AG04450 (cell line): ENCODE data around the gene AMBP. TPM values are rescaled to one million over a fixed set of nuclear protein-coding genes. Genes with fewer than 3 reads are reported as not detected.
"Not testable (repeated sequence)": the region's sequence is repeated elsewhere in the genome, so short reads cannot be mapped to it uniquely, and the experiment has no call there.

Experiments
- CTCF ChIA-PET: fragments of 300-600, 350-600 bp; formaldehyde crosslinking; extraction: SDS; loops from one replicate; lab custom pipeline; 2022; ENCODE audit warnings: antibody characterized with exemption, inconsistent platforms; lab: Charles Lee
- POLR2A ChIA-PET: fragments of 350-600 bp; formaldehyde crosslinking; extraction: SDS; loops from one replicate; lab custom pipeline; 2021; ENCODE audit warnings: antibody characterized with exemption, inconsistent platforms; lab: Yijun Ruan, JAX
- DNase-seq: peaks from one replicate; pipeline ENCODE4 v3.0.0-alpha.2; 2011; ENCODE audit warnings: low read depth, low spot score
- H3K27ac ChIP-seq: one replicate; pipeline ENCODE4 v1.5.1; 2012; ENCODE audit warnings: low read depth, low read length, control low read depth
- H3K27me3 ChIP-seq: one replicate; pipeline ENCODE4 v1.6.0; 2012; ENCODE audit warnings: low read length; ENCODE audit not compliant: control insufficient read depth, insufficient read depth
- H3K4me3 ChIP-seq: 2 replicates; pipeline ENCODE4 v1.5.1; 2011; ENCODE audit warnings: mild to moderate bottlenecking, low read depth, low read length, control low read depth
- H3K9me3 ChIP-seq: 2 replicates; pipeline ENCODE4 v1.5.1; 2012; ENCODE audit warnings: low read length; ENCODE audit not compliant: control insufficient read depth, insufficient read depth
- CTCF ChIP-seq: IDR thresholded peaks from 2 replicates; pipeline ENCODE4 v1.5.1; 2011; ENCODE audit warnings: low read depth, low read length, control low read depth, inconsistent platforms
- polyA plus RNA-seq: library from polyadenylated mRNA; depleted of rRNA; stranded (reverse); fragments of >200 nt; gene quantifications from 2 replicates; pipeline ENCODE4 v1.2.3, GENCODE V29; 2011

The AMBP gene
- polyA plus RNA-seq, 1 experiment, result 0.74 TPM

DNA sequence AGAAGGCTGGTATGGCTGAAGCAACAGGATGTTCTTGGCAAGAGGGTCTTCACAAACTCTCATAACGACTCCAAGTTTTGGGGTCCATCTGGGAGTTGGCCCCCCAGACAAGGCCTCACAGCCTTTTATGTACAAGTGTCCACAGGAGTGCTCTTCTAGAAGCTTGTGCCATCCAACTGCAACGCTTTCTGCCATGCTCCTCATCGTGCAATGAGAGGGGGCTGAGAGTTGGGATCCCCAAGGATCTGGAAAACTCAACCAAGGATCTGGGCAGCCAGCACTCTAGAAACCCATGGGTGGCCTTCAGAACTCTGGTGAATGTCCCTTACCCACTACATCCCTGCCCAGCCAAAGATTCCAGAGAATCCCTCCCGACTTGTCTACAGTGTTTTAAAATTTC is 8.5 kb upstream of the AMBP start:
- H3K27ac ChIP-seq, result no peak overlapping the region
- POLR2A ChIA-PET, result no interaction called here
- CTCF ChIA-PET, result interaction anchor here (6.9 kb wide), 1 partner anchor 21 kb away, joined by 82 read pairs; no protein-coding TSS in a partner anchor
- H3K9me3 ChIP-seq, result no peaks in the 10 kb centered on the region
- peaks cover 22% of the 10 kb centered on the region for H3K27me3 ChIP-seq
- DNase-seq, result no peak
- no peak for TF ChIP-seq CTCF
- no peak overlapping the region for H3K4me3 ChIP-seq

GRCh38 chr9:114086009-114086408 is 7.9 kb upstream of the AMBP start:
- DNase-seq, result no peak
- ChIA-PET POLR2A (no interaction called here), CTCF (interaction anchor here (0.9 to 6.9 kb wide), 2 partner anchors 16 to 21 kb away, joined by 3 to 82 read pairs; no protein-coding TSS in a partner anchor)
- H3K4me3 ChIP-seq, result no peak overlapping the region
- TF ChIP-seq CTCF, result no peak
- peaks cover 22% of the 10 kb centered on the region for H3K27me3 ChIP-seq
- H3K27ac ChIP-seq, result no peak overlapping the region
- H3K9me3 ChIP-seq, result no peaks in the 10 kb centered on the region

DNA sequence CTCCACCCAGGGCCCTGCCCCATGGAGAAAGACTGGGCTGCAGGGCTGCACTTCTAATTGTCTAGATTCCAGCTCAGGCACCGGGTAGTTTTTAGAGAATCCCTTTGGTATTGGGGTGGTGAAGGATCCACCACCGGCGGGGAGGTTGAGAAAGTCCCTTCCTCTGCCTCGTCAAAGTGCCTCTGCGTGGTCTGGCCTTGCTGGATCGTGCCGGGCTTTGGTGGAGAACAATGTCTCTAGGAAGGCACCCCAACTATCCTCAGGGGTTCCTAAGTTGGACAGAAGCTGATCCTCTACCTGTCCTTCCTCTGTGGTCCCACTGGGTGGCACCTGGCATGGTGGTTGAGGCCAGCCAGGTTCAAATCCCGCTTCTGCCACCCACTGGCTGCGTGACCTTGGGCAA is 7.3 kb upstream of the AMBP start:
- TF ChIP-seq CTCF, result no peak
- Histone ChIP-seq H3K27ac (no peak overlapping the region), H3K4me3 (no peak overlapping the region), H3K27me3 (peaks cover 16% of the 10 kb centered on the region), H3K9me3 (no peaks in the 10 kb centered on the region)
- ChIA-PET CTCF (interaction anchor here (0.9 to 6.9 kb wide), 2 partner anchors 17 to 22 kb away, joined by 3 to 82 read pairs; no protein-coding TSS in a partner anchor), POLR2A (no interaction called here)
- no peak for DNase-seq

DNA sequence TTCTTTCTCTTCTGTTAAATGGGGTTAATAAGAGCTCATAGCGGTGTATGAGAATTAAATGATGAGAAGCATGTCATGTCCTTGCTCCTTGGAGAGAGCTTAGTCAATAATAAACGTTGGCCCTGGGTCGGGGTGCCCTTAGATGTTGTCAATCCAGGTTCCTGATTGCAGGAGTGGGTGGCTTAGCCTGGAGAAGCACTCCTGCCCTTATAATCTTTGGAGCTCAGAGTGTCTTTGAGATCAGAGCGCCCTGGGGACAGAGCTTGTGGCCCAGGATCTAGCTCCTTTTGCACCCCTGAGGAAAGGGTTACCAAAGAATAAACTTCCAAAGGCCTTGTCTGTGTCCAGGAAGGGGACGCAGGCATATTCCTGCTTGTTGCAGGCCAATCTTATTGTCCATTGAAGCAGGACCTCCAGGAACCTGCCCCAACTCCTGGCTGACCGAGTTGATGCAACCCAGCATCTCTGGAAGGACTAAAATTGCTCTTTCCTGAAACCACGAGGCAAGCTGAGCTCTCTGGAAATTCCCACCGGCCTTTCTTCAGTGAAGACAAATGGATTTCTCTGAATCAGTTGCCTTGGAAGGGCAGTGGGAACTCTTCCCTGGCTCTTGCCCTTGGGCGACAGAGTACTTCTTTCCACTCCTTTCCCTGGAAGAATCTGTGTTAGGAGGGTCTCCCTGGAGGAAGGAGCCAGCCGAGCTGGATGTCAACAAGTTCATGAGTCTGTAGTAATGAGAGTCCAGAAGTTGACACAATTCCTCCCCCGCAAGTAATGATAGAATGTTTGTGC is 6.4 kb upstream of the AMBP start:
- Histone ChIP-seq H3K4me3 (no peak overlapping the region), H3K27me3 (peaks cover 13% of the 10 kb centered on the region), H3K9me3 (no peaks in the 10 kb centered on the region), H3K27ac (no peak overlapping the region)
- CTCF ChIA-PET, result interaction anchor here (0.8 to 6.9 kb wide), 5 partner anchors 10 to 347 kb away, joined by 6 to 162 read pairs (median 28); no protein-coding TSS in a partner anchor
- DNase-seq, result no peak
- POLR2A ChIA-PET, result no interaction called here
- no peak for TF ChIP-seq CTCF

- CTCF ChIA-PET, result interaction anchor here (0.8 to 6.9 kb wide), 25 partner anchors 8 to 381 kb away, joined by 3 to 162 read pairs (median 6); partner anchors contain the start of genes COL27A1 and KIF12
- no peak for DNase-seq
- H3K27ac ChIP-seq, result no peak overlapping the region
- no peak for TF ChIP-seq CTCF
- POLR2A ChIA-PET, result no interaction called here
- H3K4me3 ChIP-seq, result no peak overlapping the region
- no peaks in the 10 kb centered on the region for H3K9me3 ChIP-seq
- H3K27me3 ChIP-seq, result peaks cover 11% of the 10 kb centered on the region
Measured at GRCh38 chr9:114083666-114084065, 5.6 kb upstream of the AMBP start.

DNA sequence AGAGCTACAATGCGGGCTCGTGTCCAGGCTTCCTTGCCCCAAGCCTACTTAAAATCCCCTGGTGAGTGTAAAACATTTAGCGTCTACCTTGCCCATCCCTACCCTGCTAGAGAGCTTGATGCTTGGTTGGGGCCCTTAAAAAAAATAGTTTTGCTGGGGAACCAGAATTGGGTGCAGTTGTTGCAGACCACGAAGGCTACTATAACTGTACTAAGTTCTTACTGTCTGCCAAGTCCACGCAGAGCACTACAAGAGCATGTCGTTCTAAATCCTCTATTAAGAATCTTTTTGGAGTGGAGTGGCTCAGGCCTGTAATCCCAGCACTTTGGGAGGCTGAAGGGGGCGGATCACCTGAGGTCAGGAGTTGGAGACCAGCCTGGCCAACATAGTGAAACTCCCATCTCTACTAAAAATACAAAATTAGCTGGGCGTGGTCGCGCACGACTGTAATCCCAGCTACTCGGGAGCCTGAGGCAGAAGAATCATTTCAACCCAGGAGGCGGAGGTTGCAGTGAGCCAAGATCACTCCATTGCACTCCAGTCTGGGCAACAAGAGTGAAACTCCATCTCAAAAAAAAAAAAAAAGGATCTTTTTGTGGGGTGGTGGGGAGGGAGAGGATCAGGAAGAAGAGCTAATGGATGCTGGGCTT is 4.8 kb upstream of the AMBP start:
- H3K4me3 ChIP-seq, H3K27me3 ChIP-seq, H3K9me3 ChIP-seq, DNase-seq, H3K27ac ChIP-seq: not testable (repeated sequence)
- ChIA-PET POLR2A (interaction anchor here (0.6 kb wide), 1 partner anchor 191 kb away, joined by 6 read pairs; no protein-coding TSS in a partner anchor), CTCF (interaction anchor here (0.5 to 6.9 kb wide), 69 partner anchors 8 to 1535 kb away, joined by 3 to 162 read pairs (median 4); partner anchors contain the start of genes COL27A1 and KIF12)
